ENCODE data around the gene CANT1. TPM values are rescaled to one million over a fixed set of nuclear protein-coding genes. Genes with fewer than 3 reads are reported as not detected.
"Not testable (repeated sequence)": the region's sequence is repeated elsewhere in the genome, so short reads cannot be mapped to it uniquely, and the experiment has no call there.

CANT1 gene
- total RNA-seq, 1 experiment from 2014 or later = 106 TPM

- Histone ChIP-seq H3K9me3 (replicated peaks) (no peaks in the 10 kb centered on the region), H3K27ac (no peak overlapping the region), H3K4me3 (no peak overlapping the region), H3K4me1 (replicated peaks) (peaks cover 33% of the 10 kb centered on the region), H3K36me3 (peaks cover 97% of the 10 kb centered on the region), H3K27me3 (replicated peaks) (no peaks in the 10 kb centered on the region)
- DNase-seq (ENCODE audit: low read depth in 1 of 2, low spot score in 2 of 2) = peak in 1 of 2 experiments; percentile 52
These were observed 37.6 kb downstream of the CANT1 start for GRCh38 chr17:78971756-78972506.

DNA sequence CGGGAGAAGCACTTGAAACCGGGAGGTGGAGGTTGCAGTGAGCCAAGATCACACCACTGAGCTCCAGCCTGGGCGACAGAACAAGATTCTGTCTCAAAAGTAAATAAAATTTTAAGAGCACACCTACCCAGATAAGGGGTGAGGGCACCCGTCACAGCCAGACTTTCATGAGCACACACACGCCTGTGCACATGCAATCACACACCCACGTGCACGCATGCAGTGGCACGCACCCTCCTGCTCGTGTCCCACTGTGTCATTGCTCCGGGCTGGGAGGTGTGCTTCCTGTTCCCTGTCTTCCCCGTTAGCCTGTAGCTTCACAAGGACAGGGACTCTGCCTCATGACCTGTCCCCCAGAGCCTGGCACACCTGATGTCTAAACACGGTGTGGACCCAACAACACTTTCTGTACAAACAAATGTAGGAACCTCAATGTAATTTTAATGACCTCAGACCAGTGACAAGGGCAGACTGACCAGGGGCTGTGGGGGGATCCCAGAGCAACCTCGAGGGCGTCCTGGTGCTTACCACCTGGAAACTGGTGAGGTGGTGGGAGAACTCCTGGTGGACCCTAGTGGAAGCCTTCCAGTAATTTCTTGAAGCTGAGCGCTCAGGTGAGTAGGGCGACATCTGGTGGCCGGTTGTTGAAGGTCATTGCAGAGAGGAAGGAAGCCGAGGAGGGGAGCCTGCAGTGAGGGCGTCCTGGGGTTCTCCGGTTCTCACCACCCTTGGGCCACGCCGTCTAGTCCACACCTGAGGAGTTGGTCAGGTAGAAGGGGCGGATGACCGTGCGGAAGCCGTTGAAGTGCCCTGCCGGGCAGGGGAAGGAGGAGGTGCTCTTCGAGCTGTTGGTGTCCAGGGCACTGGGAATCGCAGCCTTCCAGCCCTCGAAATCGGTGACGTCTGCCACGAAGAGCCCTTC is 38.5 kb downstream of the CANT1 start:
- Histone ChIP-seq H3K9me3 (replicated peaks) (no peaks in the 10 kb centered on the region), H3K4me1 (replicated peaks) (peaks cover 41% of the 10 kb centered on the region), H3K27me3 (replicated peaks) (no peaks in the 10 kb centered on the region), H3K36me3 (peaks cover 97% of the 10 kb centered on the region), H3K4me3 (no peak overlapping the region), H3K27ac (no peak overlapping the region)
- peak; percentile 84 to 87 for DNase-seq (ENCODE audit: low read depth in 1 of 2, low spot score in 2 of 2)

DNA sequence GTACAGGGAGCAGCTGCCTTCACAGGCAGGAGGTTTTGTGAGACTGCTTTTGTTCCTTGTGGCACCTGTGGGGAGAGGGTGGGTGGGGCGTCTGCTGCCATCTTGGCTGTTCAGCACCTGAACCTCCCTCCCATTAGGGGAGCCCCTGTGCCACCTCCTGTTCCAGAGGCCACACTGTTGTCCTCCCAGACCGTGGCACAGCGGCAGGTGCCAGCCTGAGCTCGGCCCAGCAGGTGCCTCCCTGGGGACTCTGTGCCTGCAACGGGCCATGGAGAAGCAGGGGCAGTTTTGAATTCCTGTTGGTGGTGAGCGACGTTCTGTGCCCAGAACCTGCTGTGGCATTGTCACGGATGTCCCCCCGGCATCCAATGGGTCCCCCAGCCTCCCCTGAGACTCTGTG is 39.7 kb downstream of the CANT1 start:
- Histone ChIP-seq H3K4me1 (replicated peaks) (peaks cover 38% of the 10 kb centered on the region), H3K9me3 (replicated peaks) (no peaks in the 10 kb centered on the region), H3K36me3 (peaks cover 86% of the 10 kb centered on the region), H3K4me3 (no peak overlapping the region), H3K27me3 (replicated peaks) (no peaks in the 10 kb centered on the region), H3K27ac (no peak overlapping the region)
- no peak for DNase-seq (ENCODE audit: low read depth in 1 of 2, low spot score in 2 of 2)

- no peak overlapping the region for H3K4me3 ChIP-seq
- no peaks in the 10 kb centered on the region for H3K27me3 ChIP-seq (replicated peaks)
- H3K27ac ChIP-seq = 0 out of 2 replicates have a peak overlapping the region, but pooled peaks have one; percentile 6
- peak in 1 of 2 experiments; percentile 53 for DNase-seq (ENCODE audit: low read depth in 1 of 2, low spot score in 2 of 2)
- H3K9me3 ChIP-seq (replicated peaks) = no peaks in the 10 kb centered on the region
- peaks cover 68% of the 10 kb centered on the region for H3K36me3 ChIP-seq
- peaks cover 38% of the 10 kb centered on the region for H3K4me1 ChIP-seq (replicated peaks)
These were observed 41.7 kb downstream of the CANT1 start for GRCh38 chr17:78967782-78968362.

DNA sequence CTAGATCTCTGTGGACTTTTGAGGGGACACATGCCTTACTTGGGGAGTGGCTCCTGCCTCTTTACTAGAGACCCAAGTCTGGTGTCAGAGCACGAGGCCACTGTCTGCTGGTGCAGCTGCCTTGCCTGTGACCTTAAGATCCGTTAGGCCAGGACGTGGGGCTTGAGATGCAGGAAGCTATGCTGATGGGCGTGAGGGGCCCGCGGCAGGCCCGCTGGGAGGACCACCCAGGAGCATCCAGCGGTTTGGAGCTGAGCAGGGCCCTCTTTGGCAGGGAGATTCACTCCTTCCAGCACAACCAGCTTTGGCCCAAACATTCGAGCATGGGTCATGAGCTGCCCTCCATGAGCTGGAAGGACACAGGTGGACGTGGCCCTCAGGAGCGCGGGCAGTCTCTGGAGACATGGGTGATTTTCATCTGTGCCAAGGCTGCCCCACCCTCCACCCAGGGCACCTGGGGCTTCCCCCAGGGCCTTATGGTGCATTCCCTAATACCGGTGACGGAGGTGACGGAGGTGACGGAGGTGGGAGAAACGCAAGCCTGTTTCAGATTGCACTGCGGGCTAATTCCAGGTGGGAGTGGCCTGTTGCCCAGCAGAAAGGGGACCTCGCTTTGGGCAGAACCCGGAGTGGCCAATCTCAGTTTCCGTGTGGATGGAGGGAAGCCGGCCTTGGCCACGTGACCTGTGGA is 42.5 kb downstream of the CANT1 start:
- H3K27ac ChIP-seq = peak overlapping the region; percentile 25; the same call in 1 of the 2 replicates
- DNase-seq (ENCODE audit: low read depth in 1 of 2, low spot score in 2 of 2) = peak; percentile 62 to 84
- no peak overlapping the region for H3K4me3 ChIP-seq
- peaks cover 59% of the 10 kb centered on the region for H3K36me3 ChIP-seq
- H3K9me3 ChIP-seq (replicated peaks) = no peaks in the 10 kb centered on the region
- H3K4me1 ChIP-seq (replicated peaks) = peaks cover 44% of the 10 kb centered on the region
- H3K27me3 ChIP-seq (replicated peaks) = no peaks in the 10 kb centered on the region

DNA sequence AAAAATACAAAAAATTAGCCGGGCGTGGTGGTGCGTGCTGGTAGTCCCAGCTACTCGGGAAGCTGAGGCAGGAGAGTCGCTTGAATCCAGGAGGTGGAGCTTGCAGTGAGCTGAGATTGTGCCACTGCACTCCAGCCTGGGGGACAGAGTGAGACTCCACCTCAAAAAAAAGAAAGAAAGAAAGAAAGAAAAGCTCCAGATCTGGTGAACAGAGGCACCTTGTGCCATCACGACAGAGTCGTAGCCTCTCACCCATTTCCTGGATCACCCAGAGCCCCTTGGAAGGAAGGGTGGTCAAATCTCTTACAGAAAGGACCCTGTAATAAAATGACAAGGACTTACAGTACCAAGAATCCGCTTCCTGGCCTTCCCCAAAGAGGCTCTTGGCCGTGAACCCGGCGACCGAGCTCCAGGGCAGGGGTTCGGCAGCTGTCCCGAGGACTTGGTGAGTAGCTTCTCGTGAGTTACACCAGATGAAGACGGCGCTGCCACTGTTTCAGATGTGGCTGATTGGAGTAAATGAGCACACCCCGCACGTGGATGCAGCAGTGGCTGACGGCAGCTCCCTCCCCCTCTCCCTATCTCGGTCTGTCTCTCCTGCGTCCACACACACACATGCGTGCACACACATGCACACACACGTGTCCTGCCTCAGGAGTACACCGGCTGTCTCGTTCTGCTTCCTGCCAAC is 43.3 kb downstream of the CANT1 start:
- Histone ChIP-seq H3K36me3 (peaks cover 51% of the 10 kb centered on the region), H3K9me3 (replicated peaks) (no peaks in the 10 kb centered on the region), H3K27ac (peak overlapping the region; percentile 25; the same call in 1 of the 2 replicates), H3K4me1 (replicated peaks) (peaks cover 43% of the 10 kb centered on the region), H3K27me3 (replicated peaks) (no peaks in the 10 kb centered on the region), H3K4me3 (no peak overlapping the region)
- DNase-seq (ENCODE audit: low read depth in 1 of 2, low spot score in 2 of 2) = no peak

DNA sequence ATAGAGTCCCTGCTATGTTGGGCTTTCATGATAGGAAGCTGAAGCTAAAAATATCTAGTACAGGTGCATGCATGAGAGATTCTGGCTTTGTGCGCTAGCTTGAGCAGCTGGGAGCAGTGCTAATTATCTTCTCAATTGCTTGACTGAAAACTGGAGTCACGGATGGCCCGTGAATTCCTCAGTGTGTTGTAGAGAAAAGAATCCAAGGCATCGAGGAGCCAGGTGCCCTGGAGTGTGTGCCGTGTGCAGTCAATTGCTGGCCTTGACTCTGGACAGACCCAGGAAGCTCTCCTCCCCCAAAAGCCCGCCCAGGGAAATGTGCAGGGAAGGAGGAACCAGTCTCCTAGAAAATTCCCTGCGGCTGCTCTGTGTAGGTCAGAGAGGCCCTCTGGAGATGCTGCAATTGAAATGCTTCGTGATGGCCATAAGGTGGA is 44.1 kb downstream of the CANT1 start:
- Histone ChIP-seq H3K4me3 (no peak overlapping the region), H3K36me3 (peaks cover 44% of the 10 kb centered on the region)

DNA sequence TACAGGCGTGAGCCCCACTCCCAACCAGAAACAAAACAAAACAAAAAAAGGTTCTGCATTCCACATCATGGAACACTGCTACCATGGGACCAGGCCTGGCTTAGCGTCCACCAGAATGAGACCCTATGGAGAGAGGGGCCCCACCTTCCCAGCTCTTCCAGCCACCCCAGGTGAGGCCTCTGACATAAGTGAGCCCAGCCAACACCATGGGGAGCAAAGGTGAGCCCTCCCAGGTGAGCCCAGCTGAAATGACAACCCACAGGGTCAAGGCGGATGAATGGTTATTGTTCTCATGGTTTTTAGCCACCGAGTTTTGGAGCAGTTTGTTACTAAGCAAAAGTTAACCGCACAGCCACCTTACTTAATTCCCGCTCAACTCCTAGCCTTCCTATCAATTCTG is 46.2 kb downstream of the CANT1 start:
- DNase-seq (ENCODE audit: low read depth in 1 of 2, low spot score in 2 of 2) = no peak
- Histone ChIP-seq H3K27me3 (replicated peaks) (no peaks in the 10 kb centered on the region), H3K4me1 (replicated peaks) (peaks cover 37% of the 10 kb centered on the region), H3K4me3 (no peak overlapping the region), H3K27ac (no peak overlapping the region), H3K9me3 (replicated peaks) (no peaks in the 10 kb centered on the region), H3K36me3 (peaks cover 23% of the 10 kb centered on the region)

More for the DNA sequence above, 44.1 kb downstream of the CANT1 start:
- Histone ChIP-seq H3K27me3 (replicated peaks) (no peaks in the 10 kb centered on the region), H3K27ac (no peak overlapping the region), H3K9me3 (replicated peaks) (no peaks in the 10 kb centered on the region), H3K4me1 (replicated peaks) (peaks cover 37% of the 10 kb centered on the region)
- no peak for DNase-seq (ENCODE audit: low read depth in 1 of 2, low spot score in 2 of 2)

- not testable (repeated sequence) for H3K27ac ChIP-seq; H3K9me3 ChIP-seq (replicated peaks); H3K27me3 ChIP-seq (replicated peaks); DNase-seq (ENCODE audit: low read depth in 1 of 2, low spot score in 2 of 2); H3K4me3 ChIP-seq
- peaks cover 18% of the 10 kb centered on the region for H3K36me3 ChIP-seq
- H3K4me1 ChIP-seq (replicated peaks) = peaks cover 35% of the 10 kb centered on the region
These were observed 46.6 kb downstream of the CANT1 start for GRCh38 chr17:78962984-78963348.

GRCh38 chr17:78962345-78962983 is 47.1 kb downstream of the CANT1 start:
- Histone ChIP-seq H3K36me3 (peaks cover 13% of the 10 kb centered on the region), H3K27ac (no peak overlapping the region), H3K4me1 (replicated peaks) (peaks cover 31% of the 10 kb centered on the region), H3K27me3 (replicated peaks) (no peaks in the 10 kb centered on the region), H3K9me3 (replicated peaks) (no peaks in the 10 kb centered on the region), H3K4me3 (no peak overlapping the region)
- peak in 1 of 2 experiments; percentile 51 for DNase-seq (ENCODE audit: low read depth in 1 of 2, low spot score in 2 of 2)

DNA sequence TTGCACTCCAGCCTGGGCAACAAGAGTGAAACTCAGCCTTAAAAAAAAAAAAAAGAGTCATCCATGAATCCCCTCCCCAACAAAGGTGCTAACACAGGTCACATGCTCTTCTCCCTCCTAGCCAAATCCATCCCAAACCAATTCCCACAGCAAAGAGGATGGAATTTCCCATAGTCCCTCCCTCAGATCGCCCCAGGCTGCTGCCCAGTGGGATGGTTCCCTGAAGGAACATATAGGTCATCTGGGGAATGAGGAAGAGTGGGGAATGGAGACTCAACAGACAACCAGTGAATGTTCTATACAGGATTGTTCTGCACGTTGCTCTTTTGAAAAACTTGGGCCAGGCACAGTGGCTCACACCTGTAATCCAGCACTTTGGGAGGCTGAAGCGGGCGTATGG is 48.0 kb downstream of the CANT1 start:
- Histone ChIP-seq H3K27ac (no peak overlapping the region), H3K4me1 (replicated peaks) (peaks cover 31% of the 10 kb centered on the region), H3K4me3 (no peak overlapping the region), H3K9me3 (replicated peaks) (no peaks in the 10 kb centered on the region), H3K27me3 (replicated peaks) (no peaks in the 10 kb centered on the region), H3K36me3 (peaks cover 6% of the 10 kb centered on the region)
- DNase-seq (ENCODE audit: low read depth in 1 of 2, low spot score in 2 of 2) = no peak

GRCh38 chr17:78960928-78961327 is 48.6 kb downstream of the CANT1 start:
- H3K27ac ChIP-seq = no peak overlapping the region
- DNase-seq (ENCODE audit: low read depth in 1 of 2, low spot score in 2 of 2) = no peak
- peaks cover 30% of the 10 kb centered on the region for H3K4me1 ChIP-seq (replicated peaks)
- no peaks in the 10 kb centered on the region for H3K27me3 ChIP-seq (replicated peaks)
- H3K4me3 ChIP-seq = no peak overlapping the region
- no peaks in the 10 kb centered on the region for H3K9me3 ChIP-seq (replicated peaks)
- no peaks in the 10 kb centered on the region for H3K36me3 ChIP-seq
